IMR-90 (cell line): ENCODE data around the gene NPTN. TPM values are rescaled to one million over a fixed set of nuclear protein-coding genes. Genes with fewer than 3 reads are reported as not detected.
A peak's percentile ranks its signal among the peaks of the same experiment; 100 is the strongest.

Source experiments
- ATAC-seq: fragments of 200-7000 bp; cut with Tn5 transposase; 2 replicates; pipeline ENCODE4 v1.9.1; 2020; ENCODE audit warnings: low read depth, mild to moderate bottlenecking, moderate library complexity
- BruUV-seq: library from RNA; stranded (reverse); fragments of 400-500 nt; replicated peaks from 2 replicates; lab custom pipeline; 2021; lab: Mats Ljungman, UMichigan
- CTCF ChIA-PET: fragments of 300-600 bp; formaldehyde crosslinking; extraction: SDS; loops from one replicate; lab custom pipeline; 2021; ENCODE audit warnings: antibody characterized with exemption; lab: Yijun Ruan, JAX
- POLR2A ChIA-PET: fragments of 300-600 bp; sonication (Branson Sonifier 250); formaldehyde crosslinking; loops from one replicate; lab custom pipeline; 2022; ENCODE audit warnings: antibody characterized with exemption; ENCODE audit not compliant: unreplicated experiment; lab: Charles Lee
- DNase-seq: peaks from one replicate; pipeline ENCODE4 v3.0.0; 2013
- H2AFZ ChIP-seq: replicated peaks from 2 replicates; pipeline ENCODE3; 2013; ENCODE audit warnings: low read length, mild to moderate bottlenecking; ENCODE audit not compliant: poor library complexity
- H2AK5ac ChIP-seq: 2 replicates; pipeline ENCODE4 v1.6.1; 2013; ENCODE audit warnings: low read depth, low read length, inconsistent platforms
- H2AK9ac ChIP-seq: replicated peaks from 2 replicates; pipeline ENCODE3; 2013; ENCODE audit warnings: mild to moderate bottlenecking, low read depth, low read length, moderate library complexity; ENCODE audit not compliant: poor library complexity
- H2BK120ac ChIP-seq: 2 replicates; pipeline ENCODE4 v1.6.1; 2013; ENCODE audit warnings: low read depth, low read length, inconsistent platforms
- H2BK15ac ChIP-seq: 3 replicates; pipeline ENCODE4 v1.6.1; 2013; ENCODE audit warnings: low read depth, low read length, inconsistent platforms
- H2BK20ac ChIP-seq: 2 replicates; pipeline ENCODE4 v1.6.1; 2013; ENCODE audit warnings: low read depth, mild to moderate bottlenecking, inconsistent platforms, low read length, moderate library complexity
- H2BK5ac ChIP-seq: 2 replicates; pipeline ENCODE4 v1.6.1; 2013; ENCODE audit warnings: mild to moderate bottlenecking, low read depth, low read length, inconsistent platforms; ENCODE audit not compliant: poor library complexity, severe bottlenecking
- H3K14ac ChIP-seq: replicated peaks from 2 replicates; pipeline ENCODE4 v1.6.1; 2013; ENCODE audit warnings: low read depth, low read length, inconsistent platforms
- H3K18ac ChIP-seq: 2 replicates; pipeline ENCODE4 v1.6.1; 2013; ENCODE audit warnings: low read depth, low read length, control low read depth
- H3K23ac ChIP-seq: 2 replicates; pipeline ENCODE4 v1.6.1; 2013; ENCODE audit warnings: low read depth, low read length, inconsistent platforms
- H3K27ac ChIP-seq: 2 replicates; pipeline ENCODE4 v1.5.1; 2013; ENCODE audit warnings: mild to moderate bottlenecking, control low read depth, low read length; ENCODE audit not compliant: insufficient read depth
- H3K27me3 ChIP-seq: 2 replicates; pipeline ENCODE4 v1.6.1; 2013; ENCODE audit warnings: low read length; ENCODE audit not compliant: control insufficient read depth, insufficient read depth
- H3K36me3 ChIP-seq: 2 replicates; pipeline ENCODE4 v1.6.1; 2013; ENCODE audit warnings: low read length, mixed read lengths; ENCODE audit not compliant: control insufficient read depth, insufficient read depth
- H3K4ac ChIP-seq: 2 replicates; pipeline ENCODE4 v1.6.1; 2013; ENCODE audit warnings: low read depth, low read length, inconsistent platforms
- H3K4me1 ChIP-seq: 2 replicates; pipeline ENCODE4 v1.6.1; 2013; ENCODE audit warnings: low read length, mixed read lengths; ENCODE audit not compliant: control insufficient read depth, insufficient read depth
- H3K4me2 ChIP-seq: 2 replicates; pipeline ENCODE4 v1.6.1; 2013; ENCODE audit warnings: low read depth, mild to moderate bottlenecking, control low read depth, low read length, moderate library complexity
- H3K4me3 ChIP-seq: 2 replicates; pipeline ENCODE4 v1.5.1; 2013; ENCODE audit warnings: low read depth, mild to moderate bottlenecking, control low read depth, low read length, moderate library complexity; ENCODE audit not compliant: insufficient read depth
- H3K56ac ChIP-seq: 2 replicates; pipeline ENCODE4 v1.6.1; 2013; ENCODE audit warnings: low read length, inconsistent platforms; ENCODE audit not compliant: insufficient read depth; ENCODE audit errors: extremely low read depth
- H3K79me1 ChIP-seq, 2 experiments: 2 replicates each; pipeline ENCODE4 v1.6.1; 2013; ENCODE audit warnings: low read length in 2 of 2, inconsistent platforms in 1 of 2, low read depth in 1 of 2
- H3K9ac ChIP-seq: 2 replicates; pipeline ENCODE4 v1.6.1; 2013; ENCODE audit warnings: low read depth, low read length, control low read depth
- H3K9me1 ChIP-seq: 2 replicates; pipeline ENCODE4 v1.6.1; 2013; ENCODE audit warnings: low read length, inconsistent platforms; ENCODE audit not compliant: insufficient read depth
- H3K9me3 ChIP-seq: 2 replicates; pipeline ENCODE4 v1.6.1; 2013; ENCODE audit warnings: low read length; ENCODE audit not compliant: control insufficient read depth, insufficient read depth
- H4K20me1 ChIP-seq: 2 replicates; pipeline ENCODE4 v1.6.1; 2013; ENCODE audit warnings: low read length, inconsistent platforms; ENCODE audit not compliant: insufficient read depth
- H4K5ac ChIP-seq: 2 replicates; pipeline ENCODE4 v1.6.1; 2013; ENCODE audit warnings: mild to moderate bottlenecking, low read depth, low read length, control low read depth
- H4K8ac ChIP-seq, 2 experiments: 2 replicates each; pipeline ENCODE4 v1.6.1; 2013; ENCODE audit warnings: low read depth in 2 of 2, low read length in 2 of 2, control low read depth in 1 of 2, inconsistent platforms in 1 of 2
- H4K91ac ChIP-seq: 2 replicates; pipeline ENCODE4 v1.6.1; 2013; ENCODE audit warnings: low read depth, low read length, inconsistent platforms; ENCODE audit not compliant: insufficient read depth
- CEBPB ChIP-seq: IDR thresholded peaks from 2 replicates; pipeline ENCODE4 v1.6.1; 2012; ENCODE audit warnings: low read depth, low read length, improper control_type of control experiment
- CTCF ChIP-seq: conservative IDR thresholded peaks from 2 replicates; pipeline ENCODE4 v1.5.1; 2012; ENCODE audit warnings: mild to moderate bottlenecking, low read depth, low read length, improper control_type of control experiment
- ELK1 ChIP-seq: fragments of 150-350 bp; IDR thresholded peaks from 2 replicates; pipeline ENCODE4 v1.6.1; 2016; ENCODE audit warnings: low read depth, mild to moderate bottlenecking, low read length, moderate library complexity, borderline replicate concordance
- FOS ChIP-seq: fragments of 150-350 bp; IDR thresholded peaks from 2 replicates; pipeline ENCODE4 v1.6.1; 2016; ENCODE audit warnings: low read depth, low read length
- MAZ ChIP-seq: IDR thresholded peaks from 2 replicates; pipeline ENCODE4 v1.6.1; 2012; ENCODE audit warnings: low read depth, mild to moderate bottlenecking, low read length, improper control_type of control experiment, moderate library complexity, borderline replicate concordance
- MXI1 ChIP-seq: IDR thresholded peaks from 2 replicates; pipeline ENCODE4 v1.6.1; 2012; ENCODE audit warnings: low read depth, mild to moderate bottlenecking, low read length, moderate library complexity, borderline replicate concordance
- POLR2A ChIP-seq: IDR thresholded peaks from 2 replicates; pipeline ENCODE4 v1.6.1; 2012; ENCODE audit warnings: mild to moderate bottlenecking, low read depth, low read length
- RCOR1 ChIP-seq: IDR thresholded peaks from 2 replicates; pipeline ENCODE4 v1.6.1; 2012; ENCODE audit warnings: mild to moderate bottlenecking, low read length, improper control_type of control experiment; ENCODE audit not compliant: insufficient replicate concordance
- SMC3 ChIP-seq: fragments of 150-350 bp; IDR thresholded peaks from 2 replicates; pipeline ENCODE4 v1.6.1; 2016; ENCODE audit warnings: low read depth, mild to moderate bottlenecking, antibody characterized with exemption, low read length, moderate library complexity
- USF2 ChIP-seq: fragments of 150-350 bp; IDR thresholded peaks from 2 replicates; pipeline ENCODE4 v1.6.1; 2017; ENCODE audit warnings: mild to moderate bottlenecking, antibody characterized with exemption, low read length, low read depth
- WGBS, 2 experiments: methylation state at CpG; one replicate each; pipeline versions ENCODE4 v1.1.5 to v1.1.7; 2013; ENCODE audit warnings: missing lambda C conversion rate in 2 of 2; ENCODE audit not compliant: insufficient read length in 1 of 2; ENCODE audit errors: extremely low coverage in 2 of 2; 5-methylcytosine and 5-hydroxymethylcytosine counted together
- dilution Hi-C: fragments of 300-500 bp; cut with HindIII; formaldehyde crosslinking; loops from one replicate; pipeline ENCODE4 v1.14.3; 2018; ENCODE audit warnings: low sequenced_read_pairs; ENCODE audit not compliant: unreplicated experiment
- in situ Hi-C: fragments of 300-500 bp; cut with MboI; formaldehyde crosslinking; loops from 3 replicates; pipeline ENCODE4 v1.14.3; 2019; ENCODE audit warnings: low sequenced_read_pairs, inconsistent platforms, mixed read lengths
- intact Hi-C: fragments of 100-400 bp; cut with micrococcal nuclease; formaldehyde crosslinking; loops from 2 replicates; pipeline ENCODE4 v1.10.0; 2022
- polyA plus RNA-seq, 3 experiments: library from polyadenylated mRNA; depleted of rRNA; stranded (reverse); fragments of >200 nt; gene quantifications; 2 replicates each; pipeline ENCODE4 v1.2.3, GENCODE V29; 2012; ENCODE audit warnings: low replicate concordance in 1 of 3
- total RNA-seq: library from RNA; depleted of rRNA; stranded (reverse); fragments of >200 nt; gene quantifications from 2 replicates; pipeline ENCODE4 v1.2.3, GENCODE V29; 2012

The NPTN gene
- total and polyA plus RNA-seq, 2 of the 4 experiments (the other 2 are of a cell fraction): 171 to 329 TPM

DNA sequence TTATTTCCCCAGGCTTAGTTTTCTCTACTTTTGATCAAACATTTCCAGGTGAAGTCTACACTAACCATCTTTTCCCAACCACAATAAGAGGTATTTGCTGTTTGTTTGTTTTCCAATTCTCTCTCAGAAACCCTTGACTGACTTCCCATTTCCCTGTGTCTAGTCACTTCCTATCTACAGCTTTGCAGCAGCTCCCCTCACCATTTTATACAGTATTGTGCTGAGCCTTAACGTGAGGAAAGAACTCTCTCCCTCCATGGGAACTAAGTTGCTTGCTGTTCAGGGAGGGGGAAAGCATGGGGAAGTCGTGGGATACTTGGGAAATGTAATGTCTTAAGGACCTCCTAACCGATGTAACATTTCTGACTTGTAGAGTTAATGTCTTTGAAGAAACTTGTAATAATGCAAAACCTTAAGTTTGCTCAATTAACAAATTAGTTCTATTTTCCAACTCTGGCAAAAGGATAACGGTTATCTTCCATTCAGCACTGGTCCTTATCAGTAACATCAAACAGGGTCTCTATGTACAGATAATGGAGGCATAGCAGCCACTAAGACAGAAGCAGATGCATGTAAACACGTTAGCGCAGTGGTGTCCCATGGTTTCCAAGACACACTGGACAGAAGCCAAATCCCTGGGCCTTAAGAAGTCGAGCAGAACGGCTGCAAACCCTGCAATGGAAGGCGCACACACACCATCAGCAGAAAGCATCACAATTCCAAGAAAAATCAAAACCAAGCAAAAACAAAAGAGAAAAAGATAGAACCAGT is 39.7 kb downstream of the NPTN start:
- H4K91ac ChIP-seq: no peak overlapping the region
- TF ChIP-seq CTCF (no peak), SMC3 (no peak), POLR2A (no peak), USF2 (no peak), CEBPB (no peak), RCOR1 (no peak), MAZ (no peak), ELK1 (no peak), MXI1 (no peak), FOS (no peak)
- in situ Hi-C loops: no loop called here
- H3K4me2 ChIP-seq: no peak overlapping the region
- H2AK5ac ChIP-seq: no peak overlapping the region
- ChIA-PET POLR2A (no interaction called here), CTCF (interaction anchor here (1.3 kb wide), 1 partner anchor 42 kb away, joined by 4 read pairs; no protein-coding TSS in a partner anchor)
- no TSS peak for BruUV-seq
- H3K36me3 ChIP-seq: peaks cover 12% of the 10 kb centered on the region
- no peak overlapping the region for H4K8ac ChIP-seq
- H3K9me3 ChIP-seq: no peaks in the 10 kb centered on the region
- no peak overlapping the region for H2BK15ac ChIP-seq
- no peak overlapping the region for H3K9ac ChIP-seq
- DNase-seq (peak; percentile 46), ATAC-seq (no peak)
- no peak overlapping the region for H3K4ac ChIP-seq
- H3K14ac ChIP-seq: no peak overlapping the region
- H3K27ac ChIP-seq: no peak overlapping the region
- H3K4me1 ChIP-seq: peaks cover 10% of the 10 kb centered on the region
- H2AFZ ChIP-seq: no peak overlapping the region
- H3K23ac ChIP-seq: no peak overlapping the region
- no CpG with 5 or more reads among the region's 9 CpGs for WGBS, 2 experiments
- H4K20me1 ChIP-seq: peaks cover 76% of the 10 kb centered on the region
- no peak overlapping the region for H3K4me3 ChIP-seq
- no peak overlapping the region for H3K18ac ChIP-seq
- H2BK20ac ChIP-seq: no peak overlapping the region
- H4K5ac ChIP-seq: no peak overlapping the region
- H3K9me1 ChIP-seq: peaks cover 23% of the 10 kb centered on the region
- no peak overlapping the region for H2BK120ac ChIP-seq
- peaks cover 61 to 91% of the 10 kb centered on the region in 2 experiments for H3K79me1 ChIP-seq
- no peak overlapping the region for H2BK5ac ChIP-seq
- no peak overlapping the region for H2AK9ac ChIP-seq
- H3K56ac ChIP-seq: no peak overlapping the region
- intact Hi-C loops: loop anchor here (2.0 kb wide), 1 partner anchor 15 kb away; no protein-coding TSS in a partner anchor
- no peaks in the 10 kb centered on the region for H3K27me3 ChIP-seq
- dilution Hi-C loops: no loop called here
